HEK293T (cell line): ENCODE data around the gene TBC1D16.

Experiments
- CTCF ChIA-PET: fragments of 350-600 bp; formaldehyde crosslinking; extraction: SDS; loops from one replicate; lab custom pipeline; 2021; ENCODE audit warnings: antibody characterized with exemption, inconsistent platforms; lab: Yijun Ruan, JAX
- POLR2A ChIA-PET: fragments of 350-600 bp; formaldehyde crosslinking; extraction: SDS; loops from one replicate; lab custom pipeline; 2020; ENCODE audit warnings: antibody characterized with exemption, inconsistent platforms; lab: Yijun Ruan, JAX
- DNase-seq: peaks from one replicate; pipeline ENCODE4 v3.0.0; 2012; ENCODE audit warnings: mixed read lengths; ENCODE audit errors: extremely low spot score
- ARNT ChIP-seq: fragments of 450-650 bp; IDR thresholded peaks from 2 replicates; pipeline ENCODE4 v1.6.1; 2017; ENCODE audit warnings: mild to moderate bottlenecking
- BHLHE40 ChIP-seq: fragments of 450-650 bp; IDR thresholded peaks from 2 replicates; pipeline ENCODE4 v1.6.1; 2016; ENCODE audit warnings: mild to moderate bottlenecking, moderate library complexity, borderline replicate concordance
- CTBP1 ChIP-seq: fragments of 450-650 bp; IDR thresholded peaks from 2 replicates; pipeline ENCODE4 v1.6.1; 2016; ENCODE audit warnings: borderline replicate concordance
- ELF4 ChIP-seq: fragments of 450-650 bp; IDR thresholded peaks from 2 replicates; pipeline ENCODE4 v1.6.1; 2017; ENCODE audit warnings: antibody characterized with exemption
- FOXA1 ChIP-seq: fragments of 450-650 bp; IDR thresholded peaks from 2 replicates; pipeline ENCODE4 v1.6.1; 2016; ENCODE audit warnings: mild to moderate bottlenecking
- FOXK2 ChIP-seq: fragments of 450-650 bp; IDR thresholded peaks from 2 replicates; pipeline ENCODE4 v1.6.1; 2016; ENCODE audit warnings: mild to moderate bottlenecking
- FOXM1 ChIP-seq: fragments of 450-650 bp; IDR thresholded peaks from 2 replicates; pipeline ENCODE4 v1.6.1; 2017; ENCODE audit warnings: mild to moderate bottlenecking, borderline replicate concordance
- HDGF ChIP-seq: fragments of 450-650 bp; IDR thresholded peaks from 2 replicates; pipeline ENCODE4 v1.6.1; 2017; ENCODE audit warnings: antibody characterized with exemption, borderline replicate concordance
- L3MBTL2 ChIP-seq: fragments of 450-650 bp; conservative IDR thresholded peaks from 2 replicates; pipeline ENCODE4 v1.6.1; 2016; ENCODE audit warnings: mild to moderate bottlenecking
- LEF1 ChIP-seq: fragments of 450-650 bp; IDR thresholded peaks from 2 replicates; pipeline ENCODE4 v1.6.1; 2017; ENCODE audit warnings: mild to moderate bottlenecking, borderline replicate concordance
- NFRKB ChIP-seq: fragments of 450-650 bp; IDR thresholded peaks from 2 replicates; pipeline ENCODE4 v1.6.1; 2016; ENCODE audit warnings: mild to moderate bottlenecking, moderate library complexity
- SP1 ChIP-seq: fragments of 450-650 bp; IDR thresholded peaks from 2 replicates; pipeline ENCODE4 v1.6.1; 2017
- SUZ12 ChIP-seq: fragments of 450-650 bp; IDR thresholded peaks from 2 replicates; pipeline ENCODE4 v1.6.1; 2016; ENCODE audit warnings: mild to moderate bottlenecking
- TARDBP ChIP-seq: fragments of 450-650 bp; IDR thresholded peaks from 2 replicates; pipeline ENCODE4 v1.6.1; 2016
- ZNF384 ChIP-seq: fragments of 450-650 bp; IDR thresholded peaks from 2 replicates; pipeline ENCODE4 v1.6.1; 2016
- TF ChIP-seq, protein P1 (sequence below): fragments of 450-650 bp; IDR thresholded peaks from 2 replicates; pipeline ENCODE4 v1.6.1; 2016

TBC1D16 gene

DNA sequence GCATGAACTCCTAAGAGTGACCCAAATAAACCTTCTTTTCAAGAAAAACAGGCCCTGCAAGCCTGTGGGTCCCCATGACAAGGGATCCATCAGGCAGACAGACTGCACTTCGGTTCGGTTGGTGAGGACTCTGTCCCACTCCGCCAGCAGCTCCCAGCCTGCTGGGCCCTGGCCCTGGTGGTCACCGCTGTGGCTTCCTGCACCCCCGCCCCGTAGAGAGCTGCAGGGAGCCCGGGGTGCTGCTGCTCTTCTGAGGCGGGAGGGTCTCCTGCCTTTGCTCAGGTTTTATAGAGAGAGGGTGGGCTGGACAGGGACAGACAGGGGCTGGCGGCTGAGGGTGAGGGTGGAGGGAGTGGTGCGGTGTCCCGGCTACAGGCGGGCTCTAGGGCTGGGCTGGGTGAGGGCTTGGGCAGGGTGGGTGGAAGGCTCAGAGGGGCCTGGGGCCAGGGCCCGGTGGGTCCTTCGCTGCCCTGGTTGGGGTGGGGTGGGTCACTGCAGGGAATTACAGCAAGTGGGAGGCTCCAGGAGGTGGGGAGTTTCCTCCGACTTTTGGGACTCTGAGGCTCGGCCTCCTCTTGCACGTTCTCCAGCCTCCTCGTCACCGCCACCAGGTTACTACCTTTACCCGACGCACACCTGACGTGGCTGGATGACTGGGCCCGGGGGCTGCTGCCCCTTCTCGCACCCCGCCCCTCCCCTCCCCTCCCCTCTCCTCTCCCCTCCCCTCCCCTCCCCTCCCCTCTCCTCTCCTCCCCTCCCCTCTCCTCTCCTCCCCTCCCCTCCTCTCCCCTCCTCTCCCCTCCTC, 106.2 kb downstream of the TBC1D16 start:
- no peak for TF ChIP-seq ELF4
- TF ChIP-seq FOXK2 = no peak
- no peak for TF ChIP-seq ZNF384
- TF ChIP-seq LEF1 = no peak
- TF ChIP-seq SUZ12 = no peak
- TF ChIP-seq CTBP1 = no peak
- no peak for TF ChIP-seq NFRKB
- no peak for TF ChIP-seq FOXA1
- no peak for TF ChIP-seq ARNT
- TF ChIP-seq SP1 = no peak
- TF ChIP-seq, protein P1, sequence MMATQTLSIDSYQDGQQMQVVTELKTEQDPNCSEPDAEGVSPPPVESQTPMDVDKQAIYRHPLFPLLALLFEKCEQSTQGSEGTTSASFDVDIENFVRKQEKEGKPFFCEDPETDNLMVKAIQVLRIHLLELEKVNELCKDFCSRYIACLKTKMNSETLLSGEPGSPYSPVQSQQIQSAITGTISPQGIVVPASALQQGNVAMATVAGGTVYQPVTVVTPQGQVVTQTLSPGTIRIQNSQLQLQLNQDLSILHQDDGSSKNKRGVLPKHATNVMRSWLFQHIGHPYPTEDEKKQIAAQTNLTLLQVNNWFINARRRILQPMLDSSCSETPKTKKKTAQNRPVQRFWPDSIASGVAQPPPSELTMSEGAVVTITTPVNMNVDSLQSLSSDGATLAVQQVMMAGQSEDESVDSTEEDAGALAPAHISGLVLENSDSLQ = no peak
- TF ChIP-seq BHLHE40 = no peak
- no peak for TF ChIP-seq HDGF
- TF ChIP-seq TARDBP = no peak
- POLR2A ChIA-PET = no interaction called here
- DNase-seq = no peak
- CTCF ChIA-PET = no interaction called here

DNA sequence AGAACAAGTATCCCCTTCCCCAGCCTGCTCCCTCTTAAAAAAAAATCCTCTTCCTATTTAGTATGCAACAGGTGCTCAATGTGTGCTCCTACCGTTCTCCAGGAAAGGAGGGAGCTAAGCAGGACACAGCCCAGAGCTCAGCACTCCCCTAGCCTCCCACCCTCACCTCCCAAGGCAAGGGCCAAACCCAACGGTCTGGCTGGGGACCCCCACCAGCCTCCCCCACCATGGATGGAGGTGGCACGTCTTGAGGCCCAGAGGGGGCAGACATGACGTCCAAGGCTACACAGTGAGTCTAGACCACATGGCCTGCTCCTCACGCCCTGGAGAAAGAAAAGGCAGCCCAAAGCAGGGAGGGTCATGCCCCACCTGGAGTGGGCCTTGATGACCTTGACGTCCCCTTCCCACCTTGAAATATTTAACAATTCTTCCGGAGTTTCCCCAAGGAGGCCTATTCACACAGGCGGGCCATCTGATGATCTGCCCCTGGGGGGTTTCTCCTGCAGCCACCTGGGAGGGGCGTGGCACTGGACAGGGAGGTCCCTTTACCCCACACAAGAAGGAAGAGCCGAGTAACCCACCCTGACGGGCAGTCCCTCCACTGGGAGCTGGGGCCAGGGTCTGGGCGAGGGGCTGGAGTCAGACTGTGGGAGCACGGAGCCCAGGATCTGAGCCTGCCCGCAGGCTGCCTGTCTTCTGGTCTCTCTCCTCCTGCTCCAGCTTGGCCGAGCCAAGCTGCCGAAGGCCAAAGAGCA, 107.0 kb downstream of the TBC1D16 start:
- DNase-seq = no peak
- CTCF ChIA-PET = interaction anchor here (0.6 to 1.0 kb wide), 3 partner anchors 84 to 110 kb away, joined by 3 read pairs; no protein-coding TSS in a partner anchor
- POLR2A ChIA-PET = no interaction called here
- no peak for TF ChIP-seq FOXK2
- TF ChIP-seq ELF4 = no peak
- TF ChIP-seq HDGF = no peak
- TF ChIP-seq FOXA1 = no peak
- TF ChIP-seq ZNF384 = no peak
- TF ChIP-seq FOXM1 = no peak

DNA sequence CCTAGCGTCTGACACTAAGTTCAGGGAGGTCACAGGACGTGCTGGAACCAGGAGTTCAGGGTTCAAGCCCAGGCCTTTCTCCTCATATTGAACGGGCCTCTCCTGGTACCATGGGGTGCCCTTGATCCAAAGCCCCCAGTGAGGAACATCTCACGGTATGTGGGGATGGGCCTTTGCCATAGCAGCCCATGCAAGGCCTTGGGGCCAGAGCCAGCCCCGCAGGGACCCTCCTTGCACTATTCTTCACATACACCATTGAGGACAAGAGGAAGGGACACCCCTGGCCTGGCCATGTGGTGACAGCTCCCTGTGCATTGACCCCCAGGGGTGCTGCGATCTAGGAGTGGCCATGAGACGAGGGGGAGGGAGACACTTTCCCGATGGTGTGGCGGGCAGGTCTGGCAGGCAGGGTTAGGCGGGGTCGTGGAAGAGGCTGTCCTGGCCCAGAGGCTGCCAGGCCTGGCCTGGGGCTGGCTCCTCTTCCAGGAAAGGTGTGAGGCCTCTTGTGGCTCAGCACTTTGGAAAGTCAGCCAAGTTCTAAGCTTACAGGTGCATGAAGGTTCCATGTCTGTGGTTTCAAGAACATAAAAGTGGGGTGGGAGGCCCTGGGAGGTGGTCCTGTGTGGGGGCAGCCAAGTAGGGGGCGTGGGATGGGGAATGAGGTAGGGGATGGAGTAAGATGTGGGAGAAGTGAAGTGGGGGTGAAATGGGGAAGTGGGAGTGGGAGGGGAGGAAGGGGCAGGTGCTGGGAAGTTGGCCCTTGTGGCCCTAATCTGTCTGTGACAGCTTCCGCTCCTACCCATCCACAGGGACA, 107.8 kb downstream of the TBC1D16 start:
- CTCF ChIA-PET = interaction anchor here (0.8 to 1.0 kb wide), 2 partner anchors 83 to 109 kb away, joined by 3 read pairs; no protein-coding TSS in a partner anchor
- DNase-seq = no peak
- TF ChIP-seq ZNF384 (no peak), FOXA1 (no peak), SP1 (no peak), FOXM1 (no peak), SUZ12 (no peak), BHLHE40 (no peak), LEF1 (no peak), ARNT (no peak), TARDBP (no peak), HDGF (no peak), CTBP1 (no peak), NFRKB (no peak)
- TF ChIP-seq, protein P1 = no peak
- POLR2A ChIA-PET = no interaction called here

DNA sequence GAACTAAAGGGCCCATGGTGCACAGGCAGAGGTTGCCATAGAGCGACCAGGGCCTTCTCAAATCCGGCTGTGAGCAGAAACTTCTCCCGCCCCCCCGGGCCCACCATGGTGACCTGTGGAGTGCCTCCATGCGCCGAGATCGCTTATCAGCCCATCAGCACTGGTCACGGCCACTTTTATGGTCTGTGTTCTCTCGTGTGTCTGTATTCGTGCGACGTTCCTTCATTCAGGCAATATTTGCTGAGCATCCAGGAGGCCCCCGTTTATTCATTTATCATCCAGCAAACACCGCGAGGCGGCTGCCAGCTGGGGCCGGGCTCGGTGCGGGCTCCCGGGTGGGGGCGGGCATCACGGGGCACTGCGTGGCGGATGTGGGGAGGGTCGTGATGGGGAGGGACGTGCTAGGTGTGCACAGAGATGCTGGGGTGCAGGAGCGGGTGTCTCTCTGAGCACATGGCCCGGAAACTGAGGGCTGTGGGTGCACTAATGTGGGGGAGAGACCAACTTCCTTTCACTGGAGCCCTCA, 108.5 kb downstream of the TBC1D16 start:
- ChIA-PET CTCF (no interaction called here), POLR2A (no interaction called here)
- DNase-seq = no peak
- TF ChIP-seq FOXM1 (no peak), NFRKB (no peak), SP1 (no peak), TARDBP (no peak), ELF4 (no peak), ZNF384 (no peak), HDGF (no peak), BHLHE40 (no peak), LEF1 (no peak), ARNT (no peak), FOXA1 (no peak), CTBP1 (no peak), L3MBTL2 (no peak), SUZ12 (no peak), FOXK2 (no peak)
- TF ChIP-seq, protein P1 = no peak

DNA sequence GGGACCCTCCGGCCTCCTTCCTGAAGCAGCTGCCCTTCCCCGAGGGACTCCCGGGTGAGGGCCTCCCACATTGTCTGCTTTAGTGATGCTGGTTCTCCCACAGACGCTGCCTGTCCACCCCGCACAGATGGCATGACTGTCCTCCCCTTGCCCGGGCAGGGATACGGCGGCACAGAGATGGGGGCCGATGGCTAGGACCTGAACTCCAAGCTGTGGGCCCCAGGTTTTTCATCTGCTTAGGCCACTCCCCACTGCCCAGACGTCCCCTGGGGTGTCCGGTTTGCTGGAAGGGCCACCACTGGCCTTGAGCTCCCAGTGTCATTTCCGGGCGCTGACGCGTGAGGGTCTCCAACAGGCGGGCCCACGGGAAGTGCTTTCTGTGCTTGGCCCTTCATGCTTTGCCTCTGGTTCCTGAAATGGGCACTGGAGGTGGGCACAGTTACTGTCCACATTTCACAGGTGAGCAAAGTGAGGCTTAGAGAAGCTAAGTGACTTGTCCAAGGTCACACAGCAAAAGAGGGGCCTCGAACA, 109.0 kb downstream of the TBC1D16 start:
- POLR2A ChIA-PET = interaction anchor here (1.0 to 1.4 kb wide), 2 partner anchors 67 to 113 kb away, joined by 5 to 6 read pairs; no protein-coding TSS in a partner anchor
- no peak for TF ChIP-seq SP1
- TF ChIP-seq ZNF384 = no peak
- TF ChIP-seq SUZ12 = no peak
- no peak for TF ChIP-seq NFRKB
- TF ChIP-seq FOXK2 = no peak
- no peak for TF ChIP-seq BHLHE40
- TF ChIP-seq ARNT = no peak
- TF ChIP-seq, protein P1 = no peak
- no peak for TF ChIP-seq ELF4
- no peak for TF ChIP-seq LEF1
- TF ChIP-seq HDGF = no peak
- no peak for TF ChIP-seq FOXA1
- TF ChIP-seq CTBP1 = no peak
- TF ChIP-seq FOXM1 = no peak
- TF ChIP-seq TARDBP = no peak
- TF ChIP-seq L3MBTL2 = no peak
- CTCF ChIA-PET = no interaction called here
- no peak for DNase-seq
